H1 (cell line): ENCODE data around the gene GDAP1L1. TPM values are rescaled to one million over a fixed set of nuclear protein-coding genes. Genes with fewer than 3 reads are reported as not detected.

Experiments
- CHD2 ChIP-seq: IDR thresholded peaks from 2 replicates; pipeline ENCODE4 v1.6.1; 2012; ENCODE audit warnings: low read length, improper control_type of control experiment
- CHD7 ChIP-seq: fragments of 300-600 bp; sonication (generic); IDR thresholded peaks from 2 replicates; pipeline ENCODE4 v1.7.1; 2012; ENCODE audit warnings: low read length, moderate library complexity, mild to moderate bottlenecking, inconsistent platforms; ENCODE audit not compliant: insufficient replicate concordance
- E2F6 ChIP-seq: IDR thresholded peaks from 2 replicates; pipeline ENCODE4 v1.6.1; 2012; ENCODE audit warnings: inconsistent platforms
- HDAC6 ChIP-seq: IDR thresholded peaks from one replicate; pipeline ENCODE4 v1.7.1; 2012; ENCODE audit warnings: low read depth, mild to moderate bottlenecking, inconsistent platforms, low read length, moderate library complexity
- KDM4A ChIP-seq: IDR thresholded peaks from one replicate; pipeline ENCODE4 v1.7.1; 2012; ENCODE audit warnings: low read depth, mild to moderate bottlenecking, moderate library complexity, low read length, inconsistent platforms; ENCODE audit not compliant: severe bottlenecking
- NANOG ChIP-seq: IDR thresholded peaks from 2 replicates; pipeline ENCODE4 v1.6.1; 2011; ENCODE audit warnings: low read length, low read depth, mild to moderate bottlenecking, inconsistent platforms; ENCODE audit not compliant: insufficient read depth, poor library complexity, severe bottlenecking
- POU5F1 ChIP-seq: IDR thresholded peaks from 2 replicates; pipeline ENCODE4 v1.6.1; 2011; ENCODE audit warnings: low read depth, mild to moderate bottlenecking, low read length, moderate library complexity
- RAD21 ChIP-seq, 2 experiments: IDR thresholded peaks in 1 of 2; conservative IDR thresholded peaks in 1 of 2; 2 replicates each; pipeline ENCODE4 v1.6.1; 2011; ENCODE audit warnings: low read depth in 2 of 2, low read length in 2 of 2, improper control_type of control experiment in 1 of 2, inconsistent platforms in 1 of 2, mild to moderate bottlenecking in 1 of 2, moderate library complexity in 1 of 2
- SIN3A ChIP-seq, 2 experiments: IDR thresholded peaks in 1 of 2; conservative IDR thresholded peaks in 1 of 2; 2 replicates each; pipeline ENCODE4 v1.6.1; 2011 to 2012; ENCODE audit warnings: low read length in 2 of 2, improper control_type of control experiment in 1 of 2, low read depth in 1 of 2, mild to moderate bottlenecking in 1 of 2
- polyA plus RNA-seq, 7 experiments: library from polyadenylated mRNA; depleted of rRNA in 3 of 7; stranded (reverse) in 5 of 7; unstranded in 2 of 7; fragments of >200 nt in 5 of 7; fragments of 200-250 nt in 2 of 7; gene quantifications; 1 replicate in 5 of 7; 2 replicates in 1 of 7; 4 replicates in 1 of 7; pipeline versions ENCODE4 v1.2.1 to v1.2.3, GENCODE V29; 2011 to 2013; ENCODE audit warnings: missing spikeins in 2 of 7, mixed read lengths in 2 of 7
- total RNA-seq: library from RNA; stranded (reverse); fragmentation: NEBNext Ultra II Directional; extraction: Animal tissue kit (Norgen Biotek cat#: 25700); gene quantifications from 2 replicates; pipeline ENCODE4 v1.2.1, GENCODE V29; 2021

Gene GDAP1L1
- total and polyA plus RNA-seq, 2 of the 8 experiments (the other 6 are each of a cell fraction or from before 2014, with no cell fraction given) = 8.5 to 63.1 TPM

- TF ChIP-seq CHD7 (no peak), E2F6 (no peak), NANOG (no peak), HDAC6 (no peak), CHD2 (no peak), POU5F1 (no peak), RAD21 (IDR thresholded peaks at IDR 0.05 in 1 of 2, conservative IDR thresholded peaks at IDR 0.05 in 1 of 2; ENCODE audit: low read depth in 2 of 2, low read length in 2 of 2) (no peak), KDM4A (no peak), SIN3A (conservative IDR thresholded peaks at IDR 0.05 in 1 of 2, IDR thresholded peaks at IDR 0.05 in 1 of 2; ENCODE audit: low read depth in 1 of 2, low read length in 2 of 2) (no peak)
Measured at GRCh38 chr20:44221368-44221954, 25.6 kb upstream of the GDAP1L1 start (continued).
